GM18505 (cell line): ENCODE results near the gene ANO1.

Experiments used
- ATAC-seq: cut with Tn5 transposase; IDR thresholded peaks from one replicate; pipeline ENCODE4 v1.9.1; 2021; ENCODE audit not compliant: unreplicated experiment
- POLR2A ChIP-seq: IDR thresholded peaks from 4 replicates; pipeline ENCODE4 v1.6.1; 2011; ENCODE audit warnings: borderline replicate concordance; ENCODE audit not compliant: insufficient read depth, insufficient read length; ENCODE audit errors: extremely low read depth

ANO1 gene

DNA sequence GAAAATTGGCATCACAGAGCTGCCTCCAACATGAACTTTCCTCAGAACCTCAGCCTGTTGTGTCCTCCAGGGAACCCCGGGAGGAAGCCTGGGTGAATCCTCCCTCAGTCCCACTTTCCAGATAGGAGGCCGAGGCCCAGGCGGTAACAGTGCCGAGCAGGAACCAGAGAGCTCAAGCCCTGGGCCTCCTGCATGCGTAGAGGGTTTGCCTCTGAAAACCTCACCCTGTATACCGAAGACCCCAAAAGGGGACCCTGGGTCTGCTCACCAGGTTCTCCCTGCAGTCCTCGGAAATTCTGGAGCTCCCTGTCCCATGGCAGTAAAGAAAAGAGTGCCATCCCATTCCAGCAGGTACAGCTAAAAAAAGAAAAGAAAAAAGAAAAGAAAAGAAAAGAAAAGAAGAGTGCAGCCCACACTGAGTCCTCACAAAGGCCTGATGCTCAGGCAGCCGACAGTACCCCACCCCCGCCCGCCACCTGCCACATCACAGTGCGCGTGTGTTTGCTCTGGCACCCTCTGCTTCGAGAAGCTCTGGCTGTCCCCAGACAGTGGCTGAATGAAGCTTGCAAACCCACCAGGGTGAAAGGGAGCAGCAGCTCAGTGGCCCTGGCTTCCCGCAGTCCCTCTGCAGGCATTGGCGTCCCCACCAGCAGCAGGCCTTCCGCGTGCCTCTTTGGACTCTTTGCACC is 96.6 kb downstream of the ANO1 start:
- no peak for ATAC-seq
- TF ChIP-seq POLR2A: no peak

- TF ChIP-seq POLR2A: no peak
- ATAC-seq: no peak
These were observed 97.2 kb downstream of the ANO1 start for GRCh38 chr11:70175236-70175698.

DNA sequence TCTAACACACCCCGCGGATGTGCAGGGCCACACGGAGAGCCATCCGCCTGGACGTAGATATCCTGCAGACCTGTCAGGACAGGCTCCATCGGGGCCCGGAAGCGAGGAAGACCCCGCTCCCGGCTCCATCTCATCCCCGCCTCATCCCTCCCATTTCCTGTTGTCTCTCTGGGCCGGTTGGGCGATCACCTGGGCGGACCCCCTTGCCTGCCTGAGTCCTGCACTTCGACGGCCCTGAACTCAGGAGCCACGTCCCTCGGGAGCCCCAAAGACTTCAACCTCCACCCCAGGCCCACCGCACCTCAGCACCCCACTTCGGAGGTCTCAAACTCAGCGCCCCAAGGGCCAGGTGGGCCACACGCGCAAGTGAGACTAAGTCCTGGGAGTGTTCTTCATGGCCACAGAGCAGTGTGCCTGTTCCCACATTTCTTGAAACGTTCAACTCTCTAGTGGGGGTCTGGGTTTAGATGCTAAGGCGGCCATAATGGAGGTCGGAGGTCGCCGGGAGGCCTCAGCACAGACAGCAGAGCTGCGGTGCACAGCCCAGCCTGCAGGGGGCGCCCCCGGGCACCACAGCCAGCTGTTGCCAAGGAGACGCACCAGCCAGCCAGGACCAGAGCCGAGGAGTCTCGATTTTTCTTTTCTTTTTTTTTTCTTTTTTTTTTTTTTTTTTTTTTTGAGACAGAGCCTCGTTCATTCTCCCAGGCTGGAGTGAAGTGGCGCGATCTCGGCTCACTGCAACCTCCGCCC is 99.0 kb downstream of the ANO1 start:
- TF ChIP-seq POLR2A: no peak
- ATAC-seq: no peak

DNA sequence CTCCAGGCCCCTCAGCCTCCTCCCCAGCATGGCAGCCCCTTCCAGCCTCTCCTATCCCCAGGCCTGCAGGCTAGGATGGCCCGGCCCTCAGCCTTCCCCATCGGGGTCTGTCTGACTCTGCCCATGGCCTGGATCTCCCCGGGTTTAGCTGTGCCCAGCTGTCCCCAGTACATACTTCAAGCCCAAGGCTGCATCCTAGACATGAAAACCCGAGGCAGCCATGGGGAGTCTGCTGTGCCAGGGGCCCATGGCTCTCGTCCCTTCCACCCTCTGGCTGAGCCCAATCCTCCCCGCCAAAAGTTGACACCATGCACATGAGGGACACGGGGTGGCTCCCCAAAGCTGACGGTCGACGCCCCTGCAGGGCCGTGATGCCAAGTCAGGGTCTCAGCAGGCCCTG is 102.8 kb downstream of the ANO1 start:
- ATAC-seq: no peak
- no peak for TF ChIP-seq POLR2A

- no peak for TF ChIP-seq POLR2A
- no peak for ATAC-seq
These were observed 104.1 kb downstream of the ANO1 start for GRCh38 chr11:70182266-70182665.

- TF ChIP-seq POLR2A: no peak
- ATAC-seq: no peak
These were observed 104.9 kb downstream of the ANO1 start for GRCh38 chr11:70183032-70183431.

- no peak for ATAC-seq
- no peak for TF ChIP-seq POLR2A
These were observed 105.5 kb downstream of the ANO1 start for GRCh38 chr11:70183483-70184176.

GRCh38 chr11:70184396-70184795 is 106.3 kb downstream of the ANO1 start:
- ATAC-seq: no peak
- TF ChIP-seq POLR2A: no peak

DNA sequence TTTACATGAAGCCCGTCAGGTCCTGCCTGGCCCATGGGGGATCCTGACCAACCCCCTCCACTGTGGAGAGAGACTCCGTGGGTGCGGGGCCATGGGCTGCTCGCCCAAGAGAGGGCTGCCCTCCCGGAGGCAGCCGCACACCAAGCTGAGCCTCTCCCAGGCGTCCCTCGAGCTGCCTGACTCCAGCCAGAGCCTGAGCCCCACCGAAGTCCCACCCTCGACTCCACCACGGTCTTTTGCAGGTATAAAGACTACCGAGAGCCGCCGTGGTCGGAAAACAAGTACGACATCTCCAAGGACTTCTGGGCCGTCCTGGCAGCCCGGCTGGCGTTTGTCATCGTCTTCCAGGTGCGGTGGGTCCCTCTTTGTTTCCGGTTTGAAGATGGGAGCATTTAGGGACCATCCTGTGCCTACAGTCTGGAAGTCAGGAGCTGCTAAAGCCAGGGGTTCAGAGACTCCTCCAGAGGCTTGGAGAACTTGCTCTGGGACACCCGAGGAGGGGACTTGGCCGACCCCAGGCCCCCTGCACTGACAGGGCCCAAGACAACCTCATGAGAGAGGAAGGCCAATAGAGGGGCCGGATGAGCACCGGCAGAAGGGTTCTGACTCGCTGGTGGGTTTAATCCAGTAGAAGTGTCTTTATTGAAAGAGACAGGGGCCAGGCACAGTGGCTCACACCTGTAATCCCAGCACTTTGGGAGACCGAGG is 107.4 kb downstream of the ANO1 start:
- no peak for ATAC-seq
- no peak for TF ChIP-seq POLR2A

GRCh38 chr11:70186420-70186819 is 108.3 kb downstream of the ANO1 start:
- no peak for ATAC-seq
- TF ChIP-seq POLR2A: no peak

GRCh38 chr11:70186936-70187335 is 108.8 kb downstream of the ANO1 start:
- no peak for ATAC-seq
- TF ChIP-seq POLR2A: no peak

DNA sequence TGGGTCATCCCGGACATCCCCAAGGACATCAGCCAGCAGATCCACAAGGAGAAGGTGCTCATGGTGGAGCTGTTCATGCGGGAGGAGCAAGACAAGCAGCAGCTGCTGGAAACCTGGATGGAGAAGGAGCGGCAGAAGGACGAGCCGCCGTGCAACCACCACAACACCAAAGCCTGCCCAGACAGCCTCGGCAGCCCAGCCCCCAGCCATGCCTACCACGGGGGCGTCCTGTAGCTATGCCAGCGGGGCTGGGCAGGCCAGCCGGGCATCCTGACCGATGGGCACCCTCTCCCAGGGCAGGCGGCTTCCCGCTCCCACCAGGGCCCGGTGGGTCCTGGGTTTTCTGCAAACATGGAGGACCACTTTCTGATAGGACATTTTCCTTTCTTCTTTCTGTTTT is 109.7 kb downstream of the ANO1 start:
- TF ChIP-seq POLR2A: no peak
- no peak for ATAC-seq

- ATAC-seq: no peak
- TF ChIP-seq POLR2A: no peak
These were observed 111.5 kb downstream of the ANO1 start for GRCh38 chr11:70189622-70190021.

- ATAC-seq: no peak
- TF ChIP-seq POLR2A: no peak
These were observed 113.5 kb downstream of the ANO1 start for GRCh38 chr11:70191495-70192140.
